Mammary epithelial cell (primary cell): ENCODE results near the gene RNF34.
"Not testable (repeated sequence)": the region's sequence is repeated elsewhere in the genome, so short reads cannot be mapped to it uniquely, and the experiment has no call there.

Source experiments
- EZH2 ChIP-seq: IDR thresholded peaks from 2 replicates; pipeline ENCODE4 v1.6.1; 2012; ENCODE audit warnings: low read length, inconsistent platforms, borderline replicate concordance
- TF ChIP-seq, protein P1 (sequence below), 2 donors: IDR thresholded peaks in 1 of 2; conservative IDR thresholded peaks in 1 of 2; 2 replicates each; pipeline ENCODE4 v1.5.1; 2011 to 2012; ENCODE audit warnings: inconsistent platforms in 2 of 2, low read length in 2 of 2, mild to moderate bottlenecking in 2 of 2, control low read depth in 1 of 2, low read depth in 1 of 2; ENCODE audit not compliant: insufficient read depth in 1 of 2; ENCODE audit errors: extremely low read depth in 1 of 2

DNA sequence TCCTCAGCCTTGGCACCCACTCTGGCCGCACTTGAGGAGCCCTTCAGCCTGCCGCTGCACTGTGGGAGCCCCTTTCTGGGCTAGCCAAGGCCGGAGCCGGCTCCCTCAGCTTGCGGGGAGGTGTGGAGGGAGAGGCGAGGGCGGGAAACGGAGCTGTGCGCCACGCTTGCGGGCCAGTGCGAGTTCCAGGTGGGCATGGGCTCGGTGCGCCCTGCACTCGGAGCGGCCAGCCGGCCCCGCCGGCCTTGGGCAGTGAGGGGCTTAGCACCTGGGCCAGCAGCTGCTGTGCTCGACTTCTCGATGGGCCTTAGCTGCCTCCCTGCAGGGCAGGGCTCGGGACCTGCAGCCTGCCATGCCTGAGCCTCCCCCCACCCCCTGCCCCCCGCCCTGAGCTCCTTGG lies 25.6 kb upstream of the RNF34 start:
- TF ChIP-seq, protein P1, sequence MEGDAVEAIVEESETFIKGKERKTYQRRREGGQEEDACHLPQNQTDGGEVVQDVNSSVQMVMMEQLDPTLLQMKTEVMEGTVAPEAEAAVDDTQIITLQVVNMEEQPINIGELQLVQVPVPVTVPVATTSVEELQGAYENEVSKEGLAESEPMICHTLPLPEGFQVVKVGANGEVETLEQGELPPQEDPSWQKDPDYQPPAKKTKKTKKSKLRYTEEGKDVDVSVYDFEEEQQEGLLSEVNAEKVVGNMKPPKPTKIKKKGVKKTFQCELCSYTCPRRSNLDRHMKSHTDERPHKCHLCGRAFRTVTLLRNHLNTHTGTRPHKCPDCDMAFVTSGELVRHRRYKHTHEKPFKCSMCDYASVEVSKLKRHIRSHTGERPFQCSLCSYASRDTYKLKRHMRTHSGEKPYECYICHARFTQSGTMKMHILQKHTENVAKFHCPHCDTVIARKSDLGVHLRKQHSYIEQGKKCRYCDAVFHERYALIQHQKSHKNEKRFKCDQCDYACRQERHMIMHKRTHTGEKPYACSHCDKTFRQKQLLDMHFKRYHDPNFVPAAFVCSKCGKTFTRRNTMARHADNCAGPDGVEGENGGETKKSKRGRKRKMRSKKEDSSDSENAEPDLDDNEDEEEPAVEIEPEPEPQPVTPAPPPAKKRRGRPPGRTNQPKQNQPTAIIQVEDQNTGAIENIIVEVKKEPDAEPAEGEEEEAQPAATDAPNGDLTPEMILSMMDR (conservative IDR thresholded peaks at IDR 0.05 in 1 of 2, IDR thresholded peaks at IDR 0.05 in 1 of 2; ENCODE audit: extremely low read depth in 1 of 2, insufficient read depth in 1 of 2, low read depth in 1 of 2, low read length in 2 of 2): not testable (repeated sequence)
- TF ChIP-seq EZH2: not testable (repeated sequence)
